ENCODE results near the gene MCFD2.

DNA sequence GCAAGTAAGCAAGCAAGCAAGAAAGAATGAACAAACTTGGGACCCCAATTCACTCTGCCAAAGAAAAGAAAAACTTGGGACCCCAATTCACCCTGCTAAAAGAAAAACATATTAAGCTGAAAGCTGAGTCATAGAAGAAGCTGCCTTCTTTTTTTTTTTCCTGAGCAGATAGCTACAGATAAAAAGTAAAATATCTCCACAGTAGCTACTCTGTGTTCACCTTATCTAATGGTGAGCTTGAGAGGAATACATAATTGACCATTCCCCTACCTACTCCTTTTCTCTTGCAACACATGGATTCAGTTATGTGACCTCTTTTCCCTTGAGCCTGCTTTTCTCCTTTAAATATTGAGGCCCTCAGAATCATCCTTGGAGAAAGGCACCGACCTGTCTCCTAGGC lies 63.0 kb downstream of the MCFD2 start:
- TF ChIP-seq, protein P1, sequence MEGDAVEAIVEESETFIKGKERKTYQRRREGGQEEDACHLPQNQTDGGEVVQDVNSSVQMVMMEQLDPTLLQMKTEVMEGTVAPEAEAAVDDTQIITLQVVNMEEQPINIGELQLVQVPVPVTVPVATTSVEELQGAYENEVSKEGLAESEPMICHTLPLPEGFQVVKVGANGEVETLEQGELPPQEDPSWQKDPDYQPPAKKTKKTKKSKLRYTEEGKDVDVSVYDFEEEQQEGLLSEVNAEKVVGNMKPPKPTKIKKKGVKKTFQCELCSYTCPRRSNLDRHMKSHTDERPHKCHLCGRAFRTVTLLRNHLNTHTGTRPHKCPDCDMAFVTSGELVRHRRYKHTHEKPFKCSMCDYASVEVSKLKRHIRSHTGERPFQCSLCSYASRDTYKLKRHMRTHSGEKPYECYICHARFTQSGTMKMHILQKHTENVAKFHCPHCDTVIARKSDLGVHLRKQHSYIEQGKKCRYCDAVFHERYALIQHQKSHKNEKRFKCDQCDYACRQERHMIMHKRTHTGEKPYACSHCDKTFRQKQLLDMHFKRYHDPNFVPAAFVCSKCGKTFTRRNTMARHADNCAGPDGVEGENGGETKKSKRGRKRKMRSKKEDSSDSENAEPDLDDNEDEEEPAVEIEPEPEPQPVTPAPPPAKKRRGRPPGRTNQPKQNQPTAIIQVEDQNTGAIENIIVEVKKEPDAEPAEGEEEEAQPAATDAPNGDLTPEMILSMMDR (IDR thresholded peaks at IDR 0.05): no peak
- no peak for TF ChIP-seq EZH2 (IDR thresholded peaks at IDR 0.05)

All from neural progenitor cell (in vitro differentiated cells).